NCI-H2227 (cell line): ENCODE data around the gene COG1.

Experiments
- DNase-seq: peaks from one replicate; lab custom pipeline; 2025; ENCODE audit not compliant: unreplicated experiment; lab: John Stamatoyannopoulos, UW

Gene COG1

DNA sequence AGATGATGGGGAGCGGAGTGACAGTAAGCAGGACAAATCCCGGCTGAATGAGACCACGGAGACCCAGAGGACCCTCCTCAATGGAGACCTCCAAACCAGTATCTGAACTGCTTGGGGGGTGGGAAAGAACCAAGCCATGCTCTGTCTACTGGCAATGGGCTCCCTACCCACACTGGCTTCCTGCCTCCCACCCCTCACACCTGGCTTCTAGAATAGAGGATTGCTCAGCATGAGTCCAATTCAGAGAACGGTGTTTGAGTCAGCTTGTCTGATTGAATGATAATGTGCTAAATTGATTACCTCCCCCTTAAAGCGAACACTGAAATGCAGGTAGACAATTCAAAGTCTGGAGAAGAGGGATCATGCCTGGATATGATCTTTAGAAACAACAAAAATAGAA is 22.5 kb upstream of the COG1 start:
- no peak for DNase-seq

DNA sequence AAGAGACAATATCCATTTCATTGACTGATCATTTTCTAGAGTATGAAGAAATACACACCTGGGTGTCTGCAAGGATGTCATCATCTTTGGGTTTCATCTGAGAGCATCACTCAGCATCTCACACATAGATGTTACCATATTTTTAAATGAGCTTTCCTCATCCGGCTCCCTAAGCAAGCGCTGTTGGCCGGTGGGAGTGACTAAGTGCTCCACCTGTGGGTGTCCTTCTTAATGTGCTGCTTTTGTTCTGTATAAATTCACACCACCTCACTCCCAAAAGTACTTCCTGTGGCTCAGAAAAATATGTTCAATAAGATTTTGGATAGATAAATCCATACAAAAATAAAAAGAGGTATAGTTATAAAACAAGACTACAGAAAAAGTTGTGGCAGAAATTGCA is 20.6 kb upstream of the COG1 start:
- no peak for DNase-seq

DNA sequence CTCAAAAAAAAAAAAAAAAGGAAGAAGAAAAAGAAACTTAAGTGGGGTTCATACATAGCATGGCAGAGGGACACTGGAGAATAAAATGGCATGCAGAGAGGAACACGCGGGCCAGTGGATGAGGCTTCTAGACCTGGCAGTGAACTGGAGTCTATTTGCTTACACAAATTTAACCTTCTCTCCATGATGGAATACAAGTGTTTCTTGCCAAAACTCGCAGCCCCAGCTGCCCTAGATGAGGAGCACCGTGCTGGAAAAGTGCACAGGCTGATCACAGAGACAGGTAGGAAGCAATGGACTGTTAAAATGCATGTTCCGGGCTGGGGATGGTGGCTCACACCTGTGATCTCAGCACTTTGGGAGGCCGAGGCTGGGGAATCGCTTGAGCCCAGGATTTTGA is 18.7 kb upstream of the COG1 start:
- DNase-seq: no peak

DNA sequence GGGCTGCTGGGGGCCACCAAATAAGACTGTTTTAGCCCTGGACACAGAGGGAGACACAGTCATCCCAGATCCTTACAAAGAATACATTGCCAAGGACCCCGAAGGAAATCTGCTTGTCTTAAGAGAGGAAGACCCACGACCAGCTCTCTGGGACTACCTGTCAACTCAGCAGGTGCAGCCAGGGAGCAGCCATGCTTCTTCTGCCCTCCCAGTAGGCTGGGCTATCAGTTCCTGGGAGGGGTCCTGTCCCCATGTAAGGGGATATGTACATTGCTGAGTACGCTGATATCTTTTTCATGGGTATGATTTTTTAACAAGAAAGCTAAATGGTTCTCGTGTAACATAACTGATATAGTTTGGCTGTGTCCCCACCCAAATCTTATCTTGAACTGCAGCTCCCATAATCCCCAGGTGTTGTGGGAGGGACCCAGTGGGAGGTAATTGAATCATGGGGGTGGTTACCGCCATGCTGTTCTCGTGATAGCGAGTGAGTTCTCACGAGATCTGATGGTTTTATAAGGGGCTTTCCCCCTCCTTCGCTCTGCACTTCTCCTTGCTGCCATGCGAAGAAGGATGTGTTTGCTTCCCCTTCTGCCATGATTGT is 16.8 kb upstream of the COG1 start:
- no peak for DNase-seq

DNA sequence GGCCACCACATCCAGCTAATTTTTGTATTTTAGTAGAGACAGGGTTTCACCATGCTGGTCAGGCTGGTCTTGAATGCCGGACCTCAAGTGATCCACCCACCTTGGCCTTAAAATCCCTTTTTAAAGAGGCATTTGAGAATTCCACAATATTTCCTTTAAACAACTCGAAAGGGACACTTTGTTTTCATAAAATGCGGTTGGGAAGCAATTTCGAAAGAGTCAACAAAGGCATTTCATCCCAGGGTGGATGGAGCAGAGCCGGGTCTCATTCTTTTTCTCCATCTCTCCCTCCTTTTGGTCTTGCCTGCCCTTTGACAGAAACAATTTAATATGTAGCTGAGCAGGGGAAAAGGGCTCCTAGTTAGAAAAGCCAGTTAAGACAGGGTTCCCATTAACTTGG is 13.5 kb upstream of the COG1 start:
- no peak for DNase-seq

DNA sequence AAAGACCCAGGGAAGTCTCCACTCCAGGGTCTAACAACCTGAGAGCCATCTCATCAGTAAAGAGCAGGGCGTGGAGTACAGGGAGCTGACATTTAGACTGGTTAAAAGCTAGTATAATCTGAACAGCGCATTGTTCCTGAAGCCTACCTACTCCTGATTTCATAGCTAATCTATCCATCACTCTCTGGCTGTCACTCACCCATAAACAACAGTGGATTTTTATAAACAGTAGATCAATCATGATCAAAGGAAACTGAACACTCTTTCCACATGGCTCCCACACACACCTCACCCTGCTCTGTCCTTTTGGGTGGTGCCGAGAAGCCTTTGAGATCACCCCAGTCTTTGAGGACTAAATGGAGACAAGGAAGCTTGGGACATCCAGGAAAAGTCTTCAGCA is 13.0 kb upstream of the COG1 start:
- no peak for DNase-seq

DNA sequence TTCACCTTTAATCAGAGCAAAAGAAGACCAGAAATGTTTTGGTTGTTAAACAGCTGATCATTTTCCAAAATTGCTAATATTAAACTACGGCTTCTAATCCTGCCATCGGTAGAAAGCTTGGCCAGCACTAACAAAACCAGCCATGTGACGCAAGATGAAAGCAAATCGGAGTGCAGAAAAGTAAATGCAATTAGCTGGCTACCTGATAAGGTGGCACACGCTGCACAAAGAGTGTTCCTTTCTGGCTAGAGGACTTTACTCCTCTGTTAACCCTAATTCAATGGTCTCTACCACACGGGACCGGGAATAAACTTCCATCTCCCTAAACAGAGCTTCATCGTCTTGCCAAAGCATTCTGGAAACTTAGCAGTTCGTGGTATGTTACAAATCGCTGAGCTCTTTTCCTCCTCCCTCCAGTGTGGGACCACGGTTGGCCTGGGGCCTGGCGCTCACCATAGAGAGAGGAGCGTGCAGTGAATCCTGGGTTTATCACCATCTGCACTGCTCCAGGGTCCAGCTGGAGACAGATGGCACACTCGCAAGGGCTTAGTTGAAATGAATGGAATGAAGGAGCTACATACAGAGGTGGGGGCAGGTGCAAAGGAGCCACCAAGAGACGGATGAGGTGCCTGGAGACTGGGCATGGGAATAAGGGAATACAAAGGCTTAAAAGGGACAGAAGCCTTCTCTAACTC is 10.1 kb upstream of the COG1 start:
- no peak for DNase-seq

DNA sequence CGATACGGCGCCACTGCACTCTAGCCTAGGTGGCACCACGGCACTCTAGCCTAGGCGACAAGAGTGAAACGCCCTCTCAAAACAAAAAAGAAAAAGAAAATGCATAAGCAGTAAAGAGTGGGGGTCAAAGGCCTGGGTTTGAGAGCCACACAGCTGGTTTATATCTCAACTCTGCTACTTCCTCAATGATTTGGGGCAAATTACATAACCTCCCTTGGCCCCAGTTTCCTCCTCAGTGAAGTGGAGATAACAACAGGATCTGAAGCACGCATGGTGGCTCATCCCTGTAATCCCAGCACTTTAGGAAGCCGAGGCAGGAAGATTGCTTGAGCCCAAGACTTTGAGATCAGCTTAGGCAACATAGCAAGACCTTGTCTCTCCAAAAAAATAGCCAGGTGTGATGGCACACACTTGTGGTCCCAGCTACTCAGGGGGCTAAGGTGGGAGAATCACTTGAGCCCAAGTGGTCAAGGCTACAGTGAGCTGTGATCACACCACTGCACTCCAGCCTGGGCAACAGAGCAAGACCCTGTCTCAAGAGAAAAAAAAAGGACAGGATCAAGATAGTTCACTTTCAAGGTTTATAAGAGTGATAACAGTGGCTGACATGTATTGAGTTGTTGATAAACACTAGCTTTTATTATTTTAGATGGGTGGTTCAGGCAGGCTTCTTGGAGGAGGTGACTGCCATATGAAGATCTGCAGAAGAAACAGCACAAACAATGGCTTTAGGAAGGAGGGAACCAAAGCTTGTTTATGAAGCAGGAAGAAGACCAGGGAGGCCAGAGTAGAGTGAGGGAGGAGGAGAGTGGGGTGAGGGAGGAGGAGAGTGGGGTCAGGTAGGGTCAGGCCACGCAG is 8.5 kb upstream of the COG1 start:
- DNase-seq: no peak

DNA sequence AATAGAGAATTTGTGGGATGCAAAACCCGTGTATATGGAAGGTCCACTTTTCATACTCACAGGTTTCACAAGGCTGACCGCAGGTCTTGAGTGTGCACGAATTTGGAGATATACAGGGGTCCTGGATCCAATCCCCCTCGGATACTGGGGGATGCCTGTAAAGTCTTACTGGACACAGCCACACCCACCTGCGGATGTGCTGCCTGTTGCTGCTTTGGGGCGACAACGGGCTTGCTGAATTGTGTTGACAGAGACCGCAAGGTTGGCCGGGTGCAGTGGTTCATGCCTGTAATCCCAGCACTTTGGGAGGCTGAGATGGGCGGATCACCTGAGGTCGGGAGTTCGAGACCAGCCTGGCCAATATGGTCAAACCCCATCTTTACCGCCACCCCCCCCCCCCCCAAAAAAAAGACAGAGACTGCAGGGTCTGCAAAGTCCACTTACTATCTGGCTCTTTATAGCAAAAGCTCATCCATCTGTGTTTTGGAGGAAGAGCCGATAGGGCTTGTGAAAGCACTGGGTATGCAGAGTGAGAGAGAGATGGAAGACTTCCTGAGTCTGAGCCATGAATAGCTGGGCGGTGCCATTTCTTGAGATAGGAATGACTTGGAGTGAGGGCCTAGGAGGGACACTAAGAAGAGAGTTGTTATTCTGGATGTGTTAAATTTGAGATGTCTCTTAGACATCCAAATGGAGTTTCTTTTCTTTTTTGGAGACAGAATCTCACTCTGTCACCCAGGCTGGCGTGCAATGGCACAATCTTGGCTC is 6.4 kb upstream of the COG1 start:
- no peak for DNase-seq

DNA sequence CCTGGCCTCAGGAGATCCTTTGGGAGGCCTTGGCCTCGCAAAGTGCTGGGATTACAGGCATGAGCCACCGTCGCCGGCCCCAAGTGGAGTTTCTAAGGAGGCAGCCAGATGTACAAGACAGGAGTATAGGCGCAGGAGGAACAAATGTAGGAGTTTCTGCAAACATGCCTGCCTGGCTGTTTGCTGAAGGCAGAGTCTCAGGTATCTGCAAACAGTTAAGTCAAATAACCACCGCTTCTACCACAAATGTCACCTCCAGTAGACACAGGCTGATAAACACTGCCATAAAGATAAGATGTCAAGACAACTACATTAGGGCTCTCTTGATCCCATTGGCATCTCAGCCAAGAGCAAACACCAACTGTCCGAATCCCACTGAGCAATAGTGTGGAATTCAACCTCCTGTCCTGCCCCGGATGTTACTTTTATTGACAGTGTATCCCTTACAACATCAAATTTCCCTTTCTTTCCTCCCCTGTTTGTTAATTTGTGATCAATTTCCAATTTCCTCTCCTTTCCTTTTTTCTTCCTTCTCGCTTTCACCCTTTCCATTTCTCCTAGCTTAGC is 5.6 kb upstream of the COG1 start:
- no peak for DNase-seq

DNA sequence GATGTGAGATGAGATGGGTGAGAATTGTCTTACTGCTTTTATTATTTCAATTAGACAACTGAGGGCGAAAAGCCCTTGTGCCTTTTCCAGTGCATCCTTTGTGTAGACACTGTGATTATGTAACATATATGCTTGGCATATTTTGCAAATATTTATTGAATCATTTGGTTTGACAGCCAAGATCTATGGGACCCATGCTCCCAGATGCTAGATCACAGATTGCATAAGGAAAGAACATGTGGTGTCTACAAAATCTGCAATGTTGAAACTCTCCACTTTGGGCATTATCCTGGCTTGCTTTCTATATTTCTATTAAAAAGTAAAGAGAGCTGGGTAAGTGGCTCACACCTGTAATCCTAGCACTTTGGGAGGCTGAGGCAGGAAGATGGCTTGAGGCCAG is 4.8 kb upstream of the COG1 start:
- no peak for DNase-seq

DNA sequence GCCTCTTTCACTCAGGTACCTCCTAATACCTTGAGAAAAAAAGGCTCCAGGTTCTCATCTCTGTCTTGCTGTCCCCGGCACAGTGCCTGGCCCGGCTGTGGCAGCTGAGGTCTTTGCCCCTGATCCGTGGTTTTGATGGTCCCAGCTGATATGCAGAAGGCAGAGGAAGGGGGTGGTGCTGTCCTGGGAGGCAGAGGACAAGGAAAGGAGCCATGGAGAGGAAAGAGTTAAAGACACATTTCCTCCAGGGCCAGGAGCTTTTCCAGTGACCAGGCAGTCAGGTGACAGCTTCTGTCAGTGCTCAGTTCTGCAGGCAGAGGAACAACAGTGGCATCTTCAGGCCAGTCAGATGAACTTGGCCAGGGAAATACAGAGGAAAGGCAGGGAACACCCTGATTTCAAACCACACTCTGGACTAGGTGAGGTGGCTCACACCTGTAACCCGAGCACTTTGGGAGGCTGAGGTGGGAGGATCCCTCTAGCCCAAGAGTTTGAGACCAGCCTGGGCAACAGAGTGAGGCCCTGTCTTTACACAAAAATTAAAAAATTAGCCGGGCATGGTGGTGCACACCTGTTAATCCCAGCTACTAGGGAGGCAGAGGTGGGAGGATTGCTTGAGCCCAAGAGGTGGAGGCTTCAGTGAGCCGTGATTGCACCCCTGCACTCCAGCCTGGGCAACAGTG is 3.3 kb upstream of the COG1 start:
- DNase-seq: peak; percentile 72

DNA sequence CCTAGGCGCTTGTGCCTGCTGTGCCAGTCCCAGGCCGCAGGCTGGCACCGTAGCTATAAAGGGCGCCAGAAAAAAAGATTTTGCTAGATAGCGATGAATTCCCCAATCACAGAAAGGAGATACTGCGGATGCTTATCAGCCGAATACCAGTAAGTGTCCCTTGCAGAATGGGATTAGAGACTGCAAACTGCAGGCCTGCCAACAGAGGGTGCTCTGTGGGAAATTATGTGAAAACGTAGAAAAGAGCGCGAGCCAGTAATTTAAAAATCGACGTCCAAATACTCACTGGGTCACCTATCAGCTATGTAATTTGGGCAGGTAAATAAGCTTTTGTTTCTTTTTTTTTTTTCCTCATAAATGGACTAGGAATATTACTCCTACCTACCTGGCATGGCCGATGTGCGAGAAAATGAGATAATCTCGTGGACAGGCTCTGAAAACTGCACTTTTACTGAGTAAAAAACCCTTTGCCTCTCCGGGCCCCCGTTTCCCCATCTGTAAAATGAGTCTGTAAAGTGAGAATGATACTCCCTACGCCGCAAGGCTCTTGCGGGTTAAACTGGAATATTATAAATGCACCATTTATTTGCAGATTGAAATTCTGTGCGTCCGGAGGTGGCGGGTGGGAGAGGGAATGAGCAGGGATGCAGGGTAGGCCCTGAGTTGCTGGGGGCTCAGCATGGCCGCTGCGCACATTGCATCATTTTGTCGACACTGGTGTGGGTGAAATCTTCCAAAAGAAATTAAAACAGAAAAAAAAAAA is 1.2 kb upstream of the COG1 start:
- peak; percentile 87 for DNase-seq

DNA sequence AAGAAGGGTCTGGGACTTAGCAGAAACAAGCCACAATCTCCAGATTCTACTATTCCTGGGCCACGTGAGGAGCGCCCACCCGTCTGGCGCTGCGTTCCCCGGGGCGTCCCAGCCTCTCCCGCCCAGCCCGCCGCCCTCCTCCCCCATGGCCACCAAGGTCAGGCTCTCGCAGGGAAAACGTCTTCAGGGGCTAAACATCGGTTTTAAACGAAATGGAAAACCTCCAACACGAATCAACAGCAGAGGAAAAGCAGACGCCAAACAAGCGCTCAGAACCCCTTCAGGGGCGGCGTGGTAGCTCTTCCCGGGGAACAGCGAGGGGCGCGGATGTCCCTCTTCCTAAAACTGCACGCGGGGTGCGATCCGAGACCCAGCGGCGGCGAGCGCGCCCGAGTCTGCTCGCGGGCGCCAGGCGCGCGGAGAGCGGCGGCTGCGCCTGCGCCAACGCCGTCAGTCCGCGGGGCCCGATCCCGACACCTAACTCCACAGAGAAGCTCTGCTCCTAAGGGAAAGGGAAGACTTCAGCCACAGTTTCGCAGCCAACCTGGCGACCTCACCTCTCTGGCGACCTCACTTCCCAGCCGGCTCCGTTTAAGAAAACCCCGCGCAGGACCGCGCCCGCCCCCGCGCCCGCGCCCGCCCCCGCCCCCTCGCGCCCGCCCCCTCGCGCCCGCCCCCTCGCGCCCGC is 505 bp upstream of the COG1 start:
- peak; percentile 86 for DNase-seq

DNA sequence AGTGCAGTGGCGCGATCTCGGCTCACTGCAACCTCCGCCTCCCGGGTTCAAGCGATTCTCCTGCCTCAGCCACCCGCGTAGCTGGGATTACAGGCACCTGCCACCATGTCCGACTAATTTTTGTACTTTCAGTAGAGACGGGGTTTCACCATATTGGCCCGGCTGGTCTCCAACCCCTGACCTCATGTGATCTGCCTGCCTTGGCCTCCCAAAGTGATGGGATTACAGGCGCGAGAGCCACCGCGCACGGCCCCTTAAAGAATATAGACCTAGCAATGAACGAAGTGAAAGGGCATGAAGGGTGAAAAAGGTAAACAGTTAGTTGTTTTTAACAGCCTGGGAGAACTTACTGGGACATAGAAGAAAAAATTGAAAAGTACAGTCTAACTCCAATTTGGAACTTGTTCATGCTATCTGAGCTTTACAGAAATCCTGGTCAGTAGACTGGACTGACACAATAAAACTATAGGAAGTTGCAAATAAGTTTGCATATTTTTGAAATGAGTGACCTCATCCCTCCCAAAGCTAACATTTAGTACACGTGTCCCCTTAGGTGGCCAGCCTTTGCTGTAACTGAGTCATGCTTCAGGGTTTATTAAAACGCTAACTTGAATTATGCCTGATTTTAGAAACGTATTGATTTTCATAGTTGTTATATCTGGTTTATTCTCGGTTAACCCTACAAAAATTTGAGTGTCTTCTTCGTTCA is 1.8 kb downstream of the COG1 start:
- DNase-seq: no peak

DNA sequence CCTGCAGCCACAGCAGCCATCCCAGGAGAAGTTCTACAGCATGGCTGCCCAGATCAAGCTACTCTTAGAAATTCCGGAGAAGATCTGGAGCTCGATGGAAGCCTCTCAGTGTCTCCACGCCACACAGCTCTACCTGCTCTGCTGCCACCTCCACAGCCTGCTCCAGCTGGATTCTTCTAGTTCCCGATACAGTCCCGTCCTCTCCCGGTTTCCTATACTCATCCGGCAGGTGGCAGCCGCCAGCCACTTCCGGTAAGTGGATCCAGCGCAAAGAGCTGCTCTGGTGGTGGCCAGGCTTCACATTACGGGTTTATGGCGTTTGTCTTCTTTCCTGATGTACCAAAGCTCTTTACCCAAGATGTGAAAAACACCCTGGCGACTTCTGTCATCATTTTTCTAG is 3.6 kb downstream of the COG1 start:
- peak; percentile 78 for DNase-seq

DNA sequence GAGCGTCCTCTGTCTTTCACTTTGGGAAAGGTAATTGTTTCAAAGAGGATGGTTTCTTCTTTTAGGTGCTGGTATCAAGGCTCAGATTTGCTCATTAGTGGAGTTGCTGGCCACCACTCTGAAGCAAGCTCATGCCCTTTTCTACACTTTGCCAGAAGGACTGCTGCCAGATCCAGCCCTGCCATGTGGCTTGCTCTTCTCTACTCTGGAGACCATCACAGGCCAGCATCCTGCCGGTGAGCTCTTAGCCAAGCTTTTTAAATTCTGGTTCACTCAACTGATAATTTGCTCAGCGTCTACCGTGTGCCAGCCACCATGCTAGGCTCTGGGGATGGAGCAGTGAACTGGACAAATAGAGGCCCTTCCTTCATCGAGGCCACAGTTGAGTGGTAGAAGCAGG is 4.3 kb downstream of the COG1 start:
- no peak for DNase-seq

DNA sequence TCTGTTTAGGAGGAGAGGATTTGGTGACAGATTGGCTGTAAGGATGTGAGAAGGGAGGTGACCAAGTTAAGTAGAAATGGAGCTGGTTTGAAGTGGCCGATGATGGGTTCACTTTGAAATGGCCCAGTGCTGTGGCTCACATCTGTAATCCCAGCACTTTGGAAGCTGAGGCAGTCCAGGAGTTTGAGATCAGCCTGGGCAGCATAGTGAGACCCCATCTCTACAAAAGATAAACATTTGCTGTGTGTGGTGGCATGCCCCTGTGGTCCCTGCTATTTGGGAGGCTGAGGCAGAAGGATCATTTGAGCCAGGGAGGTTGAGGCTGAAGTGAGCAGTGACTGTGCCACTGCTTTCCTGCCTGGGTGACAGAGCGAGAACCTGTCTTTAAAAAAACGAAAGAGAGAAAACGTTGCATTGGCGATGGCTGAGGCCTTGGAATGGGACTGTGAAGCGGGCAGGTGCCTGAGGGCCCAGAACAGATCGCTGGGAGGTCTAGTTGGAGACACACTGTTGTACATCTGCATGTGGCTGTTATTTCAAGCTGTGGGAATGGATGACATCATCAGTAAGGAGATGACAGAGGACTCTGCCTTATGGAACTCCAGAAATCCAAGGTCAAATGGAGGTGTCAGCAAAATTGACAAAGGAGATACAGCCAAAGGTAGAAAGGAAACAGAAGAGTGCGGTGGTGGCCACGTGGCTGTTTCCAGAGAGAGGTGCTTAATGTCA is 5.5 kb downstream of the COG1 start:
- DNase-seq: no peak
